ENCODE results near the gene PHAF1.

Gene PHAF1

DNA sequence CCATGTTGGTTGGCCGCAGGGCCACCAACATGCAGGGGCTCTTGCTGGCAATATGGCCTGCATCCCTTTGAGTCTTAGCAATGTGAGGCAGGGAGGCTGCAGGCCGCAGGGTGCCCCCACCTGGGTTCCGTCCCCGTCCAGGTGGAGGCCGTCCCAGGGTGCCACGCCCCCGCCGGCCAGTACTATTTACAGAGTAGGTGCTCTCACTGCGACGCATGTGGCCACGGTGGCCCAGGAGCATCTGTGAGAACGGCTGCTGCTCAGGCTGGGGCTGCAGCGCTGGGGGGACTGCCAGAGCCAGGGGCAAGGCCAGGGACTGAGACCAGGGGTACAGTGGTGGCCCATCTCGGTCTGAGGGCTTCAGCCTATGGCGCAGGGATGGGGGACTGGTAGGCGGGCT lies 70.4 kb downstream of the PHAF1 start:
- no peak for DNase-seq (ENCODE audit: low read depth)

DNA sequence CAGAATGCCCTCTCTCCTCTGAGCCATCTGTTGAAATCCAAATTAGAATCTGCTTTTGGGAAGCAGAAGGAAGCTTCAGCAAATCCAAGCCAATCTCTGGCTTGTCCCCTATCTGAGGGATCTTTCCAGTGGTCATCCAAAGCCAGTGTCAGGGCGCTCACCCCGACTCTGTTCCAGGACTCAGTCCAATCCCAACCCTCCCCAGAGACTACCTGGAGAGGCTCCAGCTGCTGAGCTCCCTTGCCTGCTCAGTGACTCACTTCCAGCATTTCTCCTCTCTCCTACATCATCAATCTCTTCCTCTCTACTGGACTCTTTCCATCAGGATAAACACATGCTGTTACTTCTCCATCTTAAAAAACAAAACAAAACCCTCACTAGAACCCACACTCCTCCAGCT lies 71.6 kb downstream of the PHAF1 start:
- DNase-seq (ENCODE audit: low read depth) = no peak

DNA sequence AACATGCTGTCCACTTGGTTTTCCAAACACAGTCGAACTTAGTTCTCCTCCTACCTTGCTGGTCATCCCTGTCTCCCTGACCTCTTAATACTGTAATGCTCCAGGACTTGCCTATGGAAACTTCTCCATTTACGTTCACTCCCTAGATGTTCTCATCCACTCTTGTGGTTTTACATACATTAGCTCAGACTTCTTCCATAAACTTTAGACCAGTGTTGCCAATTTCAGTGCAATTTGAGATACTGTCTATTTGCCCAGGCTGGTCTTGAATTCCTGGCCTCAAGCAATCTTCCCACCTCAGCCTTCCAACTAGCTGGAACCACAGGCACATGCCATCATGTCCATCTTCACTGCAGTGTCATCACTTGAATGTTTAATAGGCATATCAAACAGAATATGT lies 72.5 kb downstream of the PHAF1 start:
- DNase-seq (ENCODE audit: low read depth) = no peak

DNA sequence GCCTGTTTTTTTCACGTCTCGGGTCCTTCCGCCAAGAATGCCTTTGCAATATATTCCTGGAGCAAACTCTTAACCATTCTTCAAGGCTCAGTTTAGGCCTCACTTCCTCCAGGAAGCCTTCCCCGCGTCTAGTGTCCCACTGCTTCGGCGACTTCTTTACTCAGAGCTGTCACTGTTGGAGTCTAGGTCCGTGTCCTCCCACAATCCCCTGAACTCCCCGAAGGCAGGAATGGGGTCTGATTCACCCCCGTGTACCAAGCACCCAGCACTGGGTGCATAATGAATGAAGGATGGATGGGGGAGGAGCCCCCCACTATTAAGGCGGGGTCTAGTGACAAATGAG lies 73.5 kb downstream of the PHAF1 start:
- no peak for DNase-seq (ENCODE audit: low read depth)

DNA sequence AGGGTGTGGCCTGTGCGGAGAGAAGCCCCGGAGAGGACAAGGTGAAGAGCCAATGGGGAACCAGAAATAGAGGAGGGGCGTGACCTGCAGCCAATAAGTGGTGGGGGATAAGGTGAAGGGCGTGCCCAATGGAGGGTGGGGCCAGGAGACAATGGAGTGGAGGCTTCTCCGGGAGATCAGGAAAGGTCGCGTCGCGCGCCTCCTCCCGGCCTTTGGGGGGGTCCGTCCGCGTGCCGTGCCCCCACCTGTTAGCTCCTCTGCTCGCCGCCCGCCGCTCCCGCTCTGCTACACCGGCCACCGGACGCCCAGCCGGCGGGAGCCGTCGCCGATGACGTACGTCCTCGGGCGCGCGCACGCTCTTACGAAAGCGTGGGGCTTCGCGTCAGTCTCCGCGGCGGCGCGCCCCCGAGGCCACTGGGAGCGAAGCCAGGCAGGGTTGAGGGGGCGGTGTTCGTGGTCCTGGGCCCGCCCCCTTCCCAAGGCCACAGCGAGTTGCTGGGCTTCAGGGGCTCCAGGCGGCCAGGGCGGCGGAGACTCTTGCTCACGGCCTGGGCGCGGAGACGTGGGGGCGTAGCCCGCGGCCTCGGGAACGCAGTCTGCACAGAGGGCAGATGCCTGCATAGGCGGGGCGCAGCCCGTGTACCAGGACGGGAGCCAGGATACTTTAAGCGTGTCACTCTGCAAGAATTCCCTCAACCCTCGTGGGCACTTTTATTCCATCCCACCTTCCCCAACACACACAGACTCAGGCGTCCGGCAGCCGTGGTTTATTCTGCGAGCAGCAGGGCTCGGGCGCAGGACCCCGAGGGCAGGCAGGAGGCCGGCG lies 74.1 kb downstream of the PHAF1 start, which contains the start of gene MATCAP1:
TSS of gene MATCAP1 (minus strand) at position 337 of the 826 bp plus-strand sequence. CDS start 3,353 bp downstream, outside the sequence.
- DNase-seq (ENCODE audit: low read depth) = peak; percentile 92

DNA sequence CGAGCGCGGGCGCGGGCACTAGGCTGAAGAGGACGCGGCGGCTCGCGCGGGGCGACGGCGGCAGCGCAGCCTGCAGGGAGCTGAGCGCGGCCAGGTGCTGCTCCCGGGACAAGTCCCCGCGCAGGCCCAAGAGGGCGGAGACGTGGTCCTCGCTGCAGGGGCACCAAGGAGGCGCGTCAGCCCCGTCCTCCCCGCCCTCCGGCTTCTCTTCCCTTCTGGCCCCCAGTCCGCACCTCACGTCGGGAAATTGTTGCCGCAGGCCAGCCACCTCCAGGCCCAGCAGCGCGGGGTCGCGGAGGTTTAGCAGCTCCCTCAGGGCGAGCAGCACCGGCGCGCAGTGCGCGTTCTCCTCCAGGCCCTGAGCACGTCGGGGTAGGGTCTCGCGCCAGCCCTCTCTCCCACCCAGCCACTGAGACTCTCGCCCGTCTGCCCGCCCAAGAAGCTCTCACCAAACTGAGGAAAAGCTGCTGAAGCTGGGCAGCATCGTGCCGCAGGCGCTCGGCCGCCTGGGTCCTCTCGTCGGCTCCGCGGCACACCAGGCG lies 74.8 kb downstream of the PHAF1 start:
- DNase-seq (ENCODE audit: low read depth) = no peak

DNA sequence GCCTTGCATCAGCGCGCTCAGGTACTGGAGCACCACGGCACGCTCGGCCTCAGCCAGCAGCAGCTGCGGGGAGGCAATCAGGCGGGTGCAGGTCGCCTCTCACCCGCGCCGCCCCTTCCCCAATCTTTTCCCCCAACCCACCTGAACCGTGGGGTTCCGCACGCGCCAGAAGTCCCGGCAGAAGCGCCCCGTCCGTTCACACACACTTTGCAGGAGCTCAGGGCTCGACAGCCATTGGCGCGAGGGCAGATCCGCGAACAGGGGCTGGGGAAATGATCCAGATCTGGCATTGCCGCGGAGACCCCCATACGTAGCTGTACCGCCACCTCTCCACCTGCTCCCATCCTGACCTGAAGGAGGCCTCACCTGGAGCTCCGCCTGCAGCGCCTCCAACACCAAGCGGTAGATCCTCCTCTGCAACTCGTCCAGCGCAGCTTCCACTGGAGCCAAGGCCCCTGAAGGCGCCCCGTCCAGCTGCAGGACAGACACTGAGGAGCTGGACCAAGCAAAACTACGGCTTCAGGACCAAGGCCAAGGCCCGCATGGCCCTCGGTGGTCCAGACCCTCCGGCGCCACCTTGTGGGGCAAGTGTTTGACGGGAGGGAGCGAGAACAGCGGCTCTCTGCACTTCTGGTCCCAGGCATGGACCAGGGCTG lies 75.4 kb downstream of the PHAF1 start:
- DNase-seq (ENCODE audit: low read depth) = peak; percentile 71

DNA sequence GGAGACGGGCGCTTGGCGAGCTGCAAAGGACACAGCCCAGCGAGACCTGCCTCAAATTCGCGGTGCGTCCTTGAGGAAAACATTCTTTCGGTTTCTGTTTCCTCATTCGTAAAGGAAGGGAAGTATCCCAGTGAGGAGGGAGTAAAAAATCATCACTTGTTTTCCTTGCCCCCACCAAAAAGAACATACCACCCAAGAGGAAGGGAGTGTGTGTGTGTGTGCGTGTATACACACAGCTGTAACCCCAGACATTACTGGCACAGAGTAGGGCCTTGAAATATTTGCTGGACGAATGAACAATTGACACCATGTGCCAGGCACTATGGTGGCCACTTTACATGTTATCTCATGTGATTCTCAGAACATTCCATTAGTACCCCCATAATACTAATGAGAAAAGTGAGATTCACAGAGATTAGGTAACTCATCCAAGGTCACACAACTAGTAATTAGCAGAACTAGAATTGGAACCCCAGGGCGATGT lies 76.0 kb downstream of the PHAF1 start:
- DNase-seq (ENCODE audit: low read depth) = no peak

DNA sequence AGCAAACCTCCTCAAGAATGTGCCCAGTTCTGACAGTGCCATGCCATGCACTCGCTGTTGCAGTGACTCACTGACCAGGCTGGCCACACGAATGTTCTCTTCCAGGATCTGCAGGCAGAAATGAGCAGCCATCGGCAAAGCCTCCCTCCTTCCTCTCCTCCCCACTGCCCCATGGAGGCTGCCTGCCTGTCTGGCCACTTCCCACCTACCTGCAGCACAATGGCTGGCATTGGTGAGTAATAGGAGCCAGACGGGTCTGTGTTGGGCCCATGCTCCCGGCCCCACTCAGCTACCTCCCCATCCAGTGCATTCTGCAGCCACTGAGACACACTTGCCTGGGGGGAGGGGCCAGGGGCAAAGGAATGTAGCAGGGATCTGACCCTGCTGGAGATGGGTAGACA lies 76.8 kb downstream of the PHAF1 start:
- no peak for DNase-seq (ENCODE audit: low read depth)

DNA sequence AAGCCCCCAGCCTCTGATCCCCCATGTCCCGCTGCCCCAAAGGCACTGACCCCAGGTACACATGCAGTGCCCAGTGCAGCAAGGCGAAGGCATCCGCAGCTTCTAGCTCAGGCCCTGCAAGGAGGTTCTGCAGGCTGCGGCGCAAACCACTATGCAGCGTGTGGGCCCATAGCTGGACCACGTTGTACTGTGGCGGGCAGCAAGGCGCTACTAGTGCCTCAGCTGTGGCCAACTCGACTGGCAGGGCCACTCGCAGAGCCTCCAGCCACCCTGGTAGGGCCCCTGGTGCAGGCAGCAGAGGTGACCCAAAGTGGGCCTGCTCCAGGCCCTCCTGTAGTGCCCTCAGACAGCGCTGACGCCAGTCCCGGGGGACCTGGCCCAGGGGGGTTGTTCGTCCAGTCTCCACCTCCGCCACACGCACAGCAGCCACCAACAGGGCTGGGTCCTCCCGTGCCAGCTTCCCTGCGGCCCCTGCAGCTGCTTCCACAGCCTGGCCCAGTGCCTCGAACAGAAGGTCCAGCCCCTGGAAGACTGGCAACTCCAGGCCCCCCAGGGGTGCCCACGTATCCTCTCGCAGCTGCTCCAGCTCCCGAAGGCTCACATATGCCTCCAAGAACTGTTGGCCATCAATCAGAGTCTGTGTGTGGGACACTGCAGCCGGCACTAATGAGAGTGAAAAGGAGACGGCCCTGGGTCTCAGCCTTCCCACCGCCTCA lies 77.6 kb downstream of the PHAF1 start:
- DNase-seq (ENCODE audit: low read depth) = no peak

DNA sequence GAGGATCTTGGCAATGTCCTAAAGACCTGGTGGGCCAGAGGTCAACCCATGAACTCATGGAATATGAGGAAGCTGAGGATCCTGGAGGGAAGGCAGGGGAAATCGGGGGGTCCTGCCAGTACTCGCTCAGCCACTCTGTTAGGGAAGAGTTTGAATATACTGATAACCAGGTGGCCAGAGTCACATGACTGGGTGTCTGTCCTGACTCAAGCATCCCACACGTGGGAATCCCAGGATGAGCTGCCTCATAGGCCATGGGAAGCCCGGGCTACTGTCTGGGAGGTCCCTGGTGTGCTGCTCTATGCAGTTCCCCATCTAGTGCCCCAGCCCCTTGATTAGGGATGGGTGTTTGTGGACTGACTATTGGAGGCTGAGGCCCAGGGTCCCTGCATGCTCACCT lies 78.6 kb downstream of the PHAF1 start:
- DNase-seq (ENCODE audit: low read depth) = no peak

DNA sequence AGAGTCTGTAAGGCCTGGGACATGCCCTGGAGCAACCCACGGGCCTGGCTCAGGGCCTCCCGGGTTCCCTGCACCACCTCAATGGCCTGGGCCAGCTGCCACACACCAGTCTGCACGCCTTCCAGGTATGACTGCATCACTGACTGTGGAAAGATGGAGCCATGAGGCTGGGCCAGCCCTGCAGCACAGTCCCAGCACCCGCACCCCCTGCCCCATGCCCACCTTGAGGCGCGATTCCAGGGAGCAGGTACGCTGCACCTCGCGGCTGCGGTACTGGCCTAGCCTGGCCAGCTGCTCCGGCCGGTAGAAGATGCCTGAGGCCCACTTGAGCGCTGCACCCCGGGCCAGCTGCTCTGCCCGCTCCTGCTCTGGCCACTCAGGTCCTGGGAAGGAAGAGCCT lies 79.1 kb downstream of the PHAF1 start:
- DNase-seq (ENCODE audit: low read depth) = no peak

DNA sequence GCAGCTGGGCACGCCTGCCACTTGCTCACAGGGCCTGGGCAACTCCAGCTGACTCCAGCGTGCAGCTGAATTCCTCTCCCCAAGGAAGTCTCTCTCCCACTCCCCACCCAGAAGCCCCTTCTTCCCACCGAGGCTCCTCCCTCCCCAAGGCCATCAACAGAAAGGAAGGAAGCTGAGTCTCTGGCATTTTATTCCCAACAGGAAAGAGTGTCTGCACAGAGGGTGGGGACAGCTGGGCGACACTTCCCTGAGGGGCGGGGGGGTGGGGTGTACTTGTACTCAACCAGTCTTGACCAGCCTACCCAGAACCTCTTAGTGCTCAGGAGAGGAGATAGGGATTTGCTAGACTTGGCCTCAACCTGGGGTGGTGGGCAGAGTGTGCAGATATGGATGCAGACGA lies 80.3 kb downstream of the PHAF1 start, which contains the start of gene EXOC3L1:
TSS of gene EXOC3L1 (minus strand) at position 96 of the 400 bp plus-strand sequence. CDS start 460 bp downstream, outside the sequence.
- DNase-seq (ENCODE audit: low read depth) = no peak

DNA sequence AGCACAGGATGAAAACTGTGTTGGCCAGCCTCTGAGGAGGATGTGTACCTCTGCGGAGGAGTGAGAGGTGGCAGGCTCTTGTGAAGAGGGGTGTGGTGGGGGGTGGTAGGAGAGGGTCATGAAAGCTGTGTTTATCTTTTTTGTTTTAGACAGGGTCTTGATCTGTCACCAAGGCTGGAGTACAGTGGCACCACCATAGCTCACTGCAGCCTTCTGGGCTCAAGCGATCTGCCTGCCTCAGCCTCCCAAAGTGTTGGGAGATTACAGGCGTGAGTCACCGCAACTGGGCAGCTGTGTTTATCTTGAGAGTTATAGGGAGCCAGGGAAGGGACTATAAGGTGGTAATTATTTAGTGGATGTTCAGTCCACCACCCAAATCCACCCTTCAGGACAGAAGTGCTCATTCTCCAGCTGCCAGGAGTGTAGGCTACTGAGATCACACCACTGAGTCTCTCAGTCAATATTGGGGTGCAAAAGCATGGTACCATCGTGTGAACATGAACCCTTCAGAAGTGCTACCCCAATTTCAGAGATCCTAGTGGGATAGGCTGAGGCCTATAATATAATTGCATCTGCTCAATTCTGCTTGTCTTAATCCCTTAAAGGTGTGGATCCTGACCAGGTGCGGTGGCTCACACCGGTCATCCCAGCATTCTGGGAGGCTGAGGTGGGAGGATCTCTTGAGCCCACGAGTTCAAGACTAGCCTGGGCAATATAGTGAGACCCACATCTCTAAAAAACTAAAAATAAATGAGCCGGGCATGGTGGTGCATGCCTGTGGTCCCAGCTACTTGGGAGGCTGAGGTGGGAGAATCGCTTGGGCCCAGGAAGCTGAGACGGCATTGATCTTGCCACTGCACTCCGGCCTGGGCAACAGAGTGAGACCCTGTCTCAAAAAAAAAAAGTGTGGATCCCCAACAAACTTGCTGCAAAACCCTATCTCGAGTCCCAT lies 81.0 kb downstream of the PHAF1 start:
- DNase-seq (ENCODE audit: low read depth) = no peak

DNA sequence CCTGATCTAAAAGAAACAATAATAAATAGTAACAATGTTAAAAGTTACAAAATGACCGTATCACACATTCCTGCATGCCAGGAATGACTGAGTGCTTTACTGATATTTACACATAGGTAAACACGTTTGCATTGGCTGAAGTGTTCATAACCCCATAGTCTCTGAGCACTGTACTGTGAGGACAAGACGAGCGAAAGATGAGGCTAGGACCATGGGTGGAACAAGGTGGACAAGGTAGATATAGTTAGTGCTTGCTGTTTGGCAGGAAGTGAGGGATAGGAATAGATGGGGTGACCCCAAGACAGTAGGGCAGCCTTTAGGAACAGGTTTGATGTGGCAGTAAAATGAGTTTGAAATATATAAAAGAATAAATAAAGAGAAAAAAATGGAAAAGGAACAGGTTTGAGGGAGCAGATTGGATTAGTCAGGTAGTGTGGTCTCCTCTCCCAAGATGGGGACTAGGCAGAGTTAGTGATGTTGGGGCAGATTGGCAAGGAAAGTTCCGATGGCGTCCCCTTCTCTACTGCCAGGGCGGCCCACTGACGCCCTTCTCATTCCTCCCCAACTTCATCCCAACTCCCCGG lies 81.8 kb downstream of the PHAF1 start:
- DNase-seq (ENCODE audit: low read depth) = no peak

DNA sequence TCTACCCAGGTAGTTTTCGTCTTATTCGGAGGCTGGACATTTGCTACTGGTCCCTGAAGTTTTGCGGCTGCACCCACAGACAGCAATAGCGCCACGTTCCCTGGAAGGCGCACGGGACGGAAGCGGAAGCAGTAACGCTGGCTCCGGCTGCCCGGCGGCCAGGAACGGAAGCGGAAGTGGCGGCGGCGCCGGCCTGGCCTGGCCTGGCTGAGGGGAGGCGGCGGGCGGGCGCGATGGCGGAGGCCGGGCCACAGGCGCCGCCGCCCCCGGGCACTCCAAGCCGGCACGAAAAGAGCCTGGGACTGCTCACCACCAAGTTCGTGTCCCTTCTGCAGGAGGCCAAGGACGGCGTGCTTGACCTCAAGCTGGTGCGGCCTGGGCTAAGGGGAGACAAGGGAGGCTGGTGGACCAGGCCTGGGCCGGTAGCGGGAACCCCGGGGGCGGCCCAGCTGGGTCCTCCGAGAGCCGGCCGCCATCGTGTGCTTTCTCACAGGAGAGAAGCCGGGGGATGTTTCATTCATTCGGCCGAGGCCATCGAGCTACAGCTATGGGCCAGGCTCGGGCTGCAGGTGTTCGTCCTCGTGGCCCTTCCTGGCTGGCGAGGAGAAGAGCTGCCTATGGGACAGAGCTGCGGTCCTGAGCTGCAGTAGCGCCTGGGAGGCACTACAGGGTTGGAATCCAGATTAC lies 82.4 kb downstream of the PHAF1 start, which contains the start of gene E2F4:
TSS of gene E2F4 (plus strand) at position 161 of the 687 bp plus-strand sequence. CDS start at position 234, 73 bp downstream.
- peak; percentile 85 for DNase-seq (ENCODE audit: low read depth)

DNA sequence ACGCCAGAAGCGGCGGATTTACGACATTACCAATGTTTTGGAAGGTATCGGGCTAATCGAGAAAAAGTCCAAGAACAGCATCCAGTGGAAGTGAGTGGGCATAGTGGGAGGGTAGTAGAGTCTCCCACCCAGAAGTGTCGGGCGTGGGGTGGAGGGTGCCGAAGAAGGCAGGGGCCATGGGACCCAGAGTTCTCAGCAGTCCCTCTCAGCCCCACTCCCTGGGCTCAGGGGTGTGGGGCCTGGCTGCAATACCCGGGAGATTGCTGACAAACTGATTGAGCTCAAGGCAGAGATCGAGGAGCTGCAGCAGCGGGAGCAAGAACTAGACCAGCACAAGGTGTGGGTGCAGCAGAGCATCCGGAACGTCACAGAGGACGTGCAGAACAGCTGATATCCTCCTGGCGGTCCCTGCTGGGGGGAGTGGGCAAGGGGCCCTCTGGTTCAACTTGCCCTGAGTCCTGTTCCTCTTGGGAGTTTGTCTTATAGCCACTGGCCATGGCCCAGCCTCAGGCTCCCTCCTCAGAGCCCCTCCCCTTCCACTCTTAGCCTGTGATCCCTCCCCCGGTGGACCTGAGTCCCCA lies 83.1 kb downstream of the PHAF1 start:
- no peak for DNase-seq (ENCODE audit: low read depth)

DNA sequence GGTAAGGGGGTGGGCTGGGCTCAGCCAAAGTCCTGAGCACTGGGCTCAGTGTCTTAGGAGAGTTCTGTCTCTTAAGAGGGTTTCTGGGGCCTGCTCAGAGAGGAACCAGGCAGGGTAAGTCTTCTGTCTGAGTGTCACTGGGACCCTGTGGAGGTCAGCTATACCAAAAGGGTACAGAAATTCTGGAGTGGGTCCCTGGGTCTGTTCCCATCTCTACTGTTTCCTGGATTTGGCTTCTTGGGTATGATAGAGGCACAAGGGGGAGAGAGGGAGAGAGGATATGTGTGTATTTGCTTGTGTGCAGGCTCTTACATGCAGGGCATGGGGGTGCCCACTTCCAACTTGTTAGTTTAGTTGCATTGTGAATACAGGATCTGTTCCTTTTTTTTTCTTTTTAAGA lies 83.8 kb downstream of the PHAF1 start:
- DNase-seq (ENCODE audit: low read depth) = no peak

DNA sequence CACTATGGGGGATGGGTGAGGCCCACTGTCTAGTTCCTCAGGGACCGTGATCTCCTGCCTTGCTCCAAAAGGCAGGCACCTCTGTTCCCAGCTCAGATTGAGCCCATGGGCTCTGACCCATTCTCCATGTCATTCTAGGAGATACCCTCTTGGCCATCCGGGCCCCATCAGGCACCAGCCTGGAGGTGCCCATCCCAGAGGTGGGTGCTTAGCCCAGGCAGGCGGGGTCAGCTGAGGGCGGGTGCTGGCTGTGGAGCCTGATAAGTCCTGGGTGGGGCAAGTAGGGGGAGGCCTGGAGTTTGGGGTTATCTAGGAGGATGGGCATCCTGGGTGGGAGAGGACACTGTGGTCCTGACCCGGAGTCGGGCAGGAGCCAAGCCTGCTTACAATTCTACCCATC lies 84.5 kb downstream of the PHAF1 start:
- DNase-seq (ENCODE audit: low read depth) = no peak

DNA sequence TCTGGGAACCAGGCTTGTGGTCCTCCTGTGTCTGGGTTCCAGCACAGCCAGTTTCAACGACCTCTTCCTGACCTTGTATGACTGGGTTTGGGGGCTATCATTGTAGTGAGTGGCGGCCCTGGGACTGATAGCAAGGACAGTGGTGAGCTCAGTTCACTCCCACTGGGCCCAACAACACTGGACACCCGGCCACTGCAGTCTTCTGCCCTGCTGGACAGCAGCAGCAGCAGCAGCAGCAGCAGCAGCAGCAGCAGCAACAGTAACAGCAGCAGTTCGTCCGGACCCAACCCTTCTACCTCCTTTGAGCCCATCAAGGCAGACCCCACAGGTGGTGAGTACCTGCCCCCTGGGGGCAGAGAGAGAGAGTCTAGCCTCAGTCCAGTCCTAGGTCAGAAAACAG lies 85.9 kb downstream of the PHAF1 start:
- DNase-seq (ENCODE audit: low read depth) = no peak

Measured in CMK (cell line).